DMS114 treated with DMSO at 0.1 percent for 48 hours (cell line): Measurements from ENCODE around the gene SLAMF6.
"Not testable (repeated sequence)": the region's sequence is repeated elsewhere in the genome, so short reads cannot be mapped to it uniquely, and the experiment has no call there.

ENCODE experiments used
- DNase-seq: peaks from one replicate; lab custom pipeline; 2025; ENCODE audit not compliant: unreplicated experiment; lab: John Stamatoyannopoulos, UW

Gene SLAMF6

GRCh38 chr1:160522622-160523345, at the start of gene SLAMF6:
SLAMF6 (minus strand) TSS chr1:160523255; CDS start chr1:160523192, 63 bp downstream.
- DNase-seq = no peak

- DNase-seq = no peak
Observed at GRCh38 chr1:160570840-160571239, 47.8 kb upstream of the SLAMF6 start.

GRCh38 chr1:160569806-160570205, 46.8 kb upstream of the SLAMF6 start:
- DNase-seq = no peak

GRCh38 chr1:160567858-160568682, 45.0 kb upstream of the SLAMF6 start:
- DNase-seq = no peak

DNA sequence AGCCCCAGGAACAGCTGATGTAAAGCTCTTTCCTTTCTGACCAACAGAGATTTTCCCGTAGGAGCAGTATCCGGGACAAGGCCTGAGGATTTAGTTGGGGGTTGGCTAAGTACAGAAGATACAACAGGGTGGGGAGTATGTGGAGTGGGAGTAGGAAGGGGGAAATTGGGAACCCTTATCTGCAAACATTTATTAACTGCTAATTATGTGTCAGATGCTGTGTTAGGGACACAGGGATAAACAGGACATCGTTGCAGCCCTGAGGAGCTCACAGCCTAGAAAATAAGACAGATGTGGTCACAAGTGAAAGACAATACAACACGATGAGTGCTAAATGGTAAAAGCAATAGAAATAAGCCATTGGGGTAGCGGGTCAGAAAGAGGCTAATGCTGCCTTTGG, 44.3 kb upstream of the SLAMF6 start:
- no peak for DNase-seq

DNA sequence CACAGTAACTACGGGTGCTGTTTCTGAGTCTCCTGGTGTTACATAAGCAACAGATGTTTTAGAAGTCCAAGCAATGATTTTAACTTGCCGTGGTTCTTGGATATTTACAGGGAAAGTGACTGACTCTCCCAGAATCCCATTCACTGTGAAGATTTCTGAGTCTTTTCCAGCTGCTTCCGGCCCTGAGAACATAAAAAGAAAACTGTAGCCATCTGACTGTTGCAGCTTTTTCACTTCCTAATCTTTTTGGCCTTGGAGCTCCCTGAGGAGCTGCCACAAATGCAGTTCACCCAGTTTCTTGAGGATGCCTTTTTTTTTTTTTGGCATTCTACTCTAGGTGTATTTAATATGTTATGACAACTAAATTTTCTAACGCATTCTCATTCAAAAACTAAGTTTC, 42.5 kb upstream of the SLAMF6 start:
- DNase-seq = no peak

GRCh38 chr1:160563230-160563629, 40.2 kb upstream of the SLAMF6 start:
- DNase-seq = not testable (repeated sequence)

- DNase-seq = not testable (repeated sequence)
Observed at GRCh38 chr1:160562745-160563144, 39.7 kb upstream of the SLAMF6 start.

DNA sequence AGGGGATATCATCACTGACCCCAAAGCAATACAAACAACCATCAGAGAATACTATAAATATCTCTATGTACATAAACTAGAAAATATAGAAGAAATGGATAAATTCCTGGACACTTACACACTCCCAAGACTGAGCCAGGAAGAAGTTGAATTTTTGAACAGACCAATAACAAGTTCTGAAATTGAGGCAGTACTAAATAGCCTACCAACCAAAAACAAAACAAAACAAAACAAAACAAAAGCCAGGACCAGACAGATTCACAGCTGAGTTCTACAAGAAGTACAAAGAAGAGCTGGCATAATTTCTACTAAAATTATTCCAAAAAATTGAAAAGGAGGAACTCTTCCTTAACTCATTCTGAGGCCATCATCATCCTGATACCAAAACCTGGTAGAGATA, 37.8 kb upstream of the SLAMF6 start:
- no peak for DNase-seq

- no peak for DNase-seq
Observed at GRCh38 chr1:160560045-160560705, 37.1 kb upstream of the SLAMF6 start.

DNA sequence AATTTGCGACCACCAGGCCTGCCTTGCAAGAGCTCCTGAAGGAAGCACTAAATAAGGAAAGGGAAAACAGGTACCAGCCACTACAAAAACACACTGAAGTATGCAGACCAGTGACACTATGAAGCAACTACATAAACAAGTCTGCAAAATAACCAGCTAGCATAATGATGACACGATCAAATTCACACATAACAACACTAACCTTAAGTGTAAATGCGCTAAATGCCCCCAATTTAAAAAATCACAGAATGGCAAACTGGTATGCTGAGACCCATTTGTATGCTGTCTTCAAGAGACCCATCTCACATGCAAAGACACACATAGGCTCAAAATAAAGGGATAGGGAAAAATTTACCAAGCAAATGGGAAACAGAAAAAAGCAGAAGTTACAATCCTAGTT, 36.4 kb upstream of the SLAMF6 start:
- DNase-seq = not testable (repeated sequence)

GRCh38 chr1:160558660-160559380, 35.8 kb upstream of the SLAMF6 start:
- DNase-seq = no peak

- no peak for DNase-seq
Observed at GRCh38 chr1:160553778-160554177, 30.7 kb upstream of the SLAMF6 start.

GRCh38 chr1:160552425-160552824, 29.4 kb upstream of the SLAMF6 start:
- DNase-seq = no peak

DNA sequence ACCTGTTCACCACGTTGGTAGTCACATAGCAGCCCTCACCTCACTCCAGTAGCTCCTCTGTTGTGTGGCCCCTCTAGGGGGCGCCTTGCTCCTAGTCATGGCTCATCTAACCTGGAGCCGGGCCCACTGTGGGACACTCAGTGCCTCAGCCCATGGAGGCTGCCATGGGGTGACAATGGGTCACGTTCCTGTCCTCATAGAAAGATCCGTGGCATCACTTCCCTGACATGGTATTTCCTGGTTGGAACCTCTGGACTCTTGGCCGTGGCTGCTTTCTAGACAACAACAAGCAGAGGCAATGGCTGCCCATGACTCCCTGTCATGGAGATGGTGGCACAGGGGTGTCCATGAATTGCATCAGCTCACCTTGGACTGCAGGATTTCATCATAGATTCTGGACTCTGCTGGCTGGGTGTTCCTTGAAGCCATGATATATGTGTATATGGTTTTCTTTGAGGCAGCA, 27.5 kb upstream of the SLAMF6 start:
- no peak for DNase-seq

GRCh38 chr1:160549665-160550006, 26.6 kb upstream of the SLAMF6 start:
- DNase-seq = no peak

GRCh38 chr1:160548960-160549664, 26.1 kb upstream of the SLAMF6 start:
- DNase-seq = no peak

DNA sequence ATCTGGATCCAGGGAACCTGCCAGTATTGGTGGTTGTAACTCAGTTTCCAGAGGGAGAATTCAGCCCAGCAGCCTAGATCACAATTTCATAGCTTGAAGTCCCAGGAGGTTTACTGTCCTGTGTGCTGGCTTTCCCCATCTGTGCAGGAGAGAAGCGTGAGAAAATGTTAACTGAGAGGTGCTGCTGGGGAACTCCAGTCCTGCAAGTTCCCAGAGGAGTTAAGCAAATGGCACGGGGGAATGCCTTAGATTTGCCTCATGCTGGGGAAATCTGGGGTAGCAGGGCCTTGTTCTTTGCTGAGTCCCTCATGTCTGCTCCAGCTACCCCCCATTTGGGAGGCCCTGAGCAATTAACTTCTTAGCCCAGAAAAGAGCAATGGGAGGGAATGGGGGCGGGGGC, 25.1 kb upstream of the SLAMF6 start:
- no peak for DNase-seq

GRCh38 chr1:160547422-160547821, 24.4 kb upstream of the SLAMF6 start:
- no peak for DNase-seq

DNA sequence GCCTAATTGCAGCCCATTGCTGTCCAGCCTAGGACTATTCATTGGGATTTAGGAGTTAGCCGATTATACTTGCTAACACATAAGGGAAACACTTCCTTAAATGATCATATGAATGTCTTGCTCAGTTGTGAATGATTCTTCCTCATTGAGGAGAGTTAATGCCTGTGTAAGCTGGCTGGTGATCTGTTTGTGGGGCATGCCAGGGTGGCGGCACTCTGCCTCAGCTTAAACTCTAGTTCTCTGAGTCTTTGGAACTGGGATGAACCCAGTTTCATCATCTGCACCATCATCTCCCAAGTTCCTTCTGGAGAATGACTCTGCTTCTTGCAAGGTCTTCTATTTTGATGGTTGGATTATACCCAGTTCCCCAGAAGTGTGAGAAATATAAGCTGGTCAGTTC, 23.9 kb upstream of the SLAMF6 start:
- no peak for DNase-seq

GRCh38 chr1:160544647-160545046, 21.6 kb upstream of the SLAMF6 start:
- DNase-seq = peak; percentile 20
